Stimulated activated CD4-positive, alpha-beta T cell treated with anti-CD3 and anti-CD28 coated beads, Interleukin-4, amount 100 ng/mL, for 4 hours (primary cell): Measurements from ENCODE around the gene RRBP1.

Source experiments
- DNase-seq, 2 experiments: peaks; one replicate each; pipeline ENCODE4 v3.0.0-alpha.2; 2020

Gene RRBP1

GRCh38 chr20:17679941-17680835 lies 1.9 kb downstream of the RRBP1 start:
- no peak for DNase-seq

- DNase-seq = no peak
Observed at GRCh38 chr20:17678886-17679285, 3.2 kb downstream of the RRBP1 start.

GRCh38 chr20:17678295-17678694 lies 3.7 kb downstream of the RRBP1 start:
- no peak for DNase-seq

- DNase-seq = no peak
Observed at GRCh38 chr20:17676942-17677341, 5.1 kb downstream of the RRBP1 start.

GRCh38 chr20:17676378-17676759 lies 5.7 kb downstream of the RRBP1 start:
- DNase-seq = no peak

- DNase-seq = no peak
Observed at GRCh38 chr20:17675519-17676377, 6.3 kb downstream of the RRBP1 start.

GRCh38 chr20:17674722-17675518 lies 7.1 kb downstream of the RRBP1 start:
- DNase-seq = no peak

GRCh38 chr20:17673084-17673483 lies 9.0 kb downstream of the RRBP1 start:
- no peak for DNase-seq

- DNase-seq = no peak
Observed at GRCh38 chr20:17671565-17671964, 10.5 kb downstream of the RRBP1 start.

GRCh38 chr20:17671011-17671410 lies 11.0 kb downstream of the RRBP1 start:
- no peak for DNase-seq

- no peak for DNase-seq
Observed at GRCh38 chr20:17669306-17669931, 12.6 kb downstream of the RRBP1 start.

GRCh38 chr20:17668432-17668831 lies 13.6 kb downstream of the RRBP1 start:
- DNase-seq = no peak

GRCh38 chr20:17667445-17667844 lies 14.6 kb downstream of the RRBP1 start:
- DNase-seq = no peak

GRCh38 chr20:17666481-17666880 lies 15.6 kb downstream of the RRBP1 start:
- DNase-seq = no peak

GRCh38 chr20:17665756-17666155 lies 16.3 kb downstream of the RRBP1 start:
- DNase-seq = no peak

GRCh38 chr20:17664025-17664633 lies 17.9 kb downstream of the RRBP1 start:
- no peak for DNase-seq

- DNase-seq = no peak
Observed at GRCh38 chr20:17663486-17663885, 18.6 kb downstream of the RRBP1 start.

- no peak for DNase-seq
Observed at GRCh38 chr20:17663040-17663399, 19.0 kb downstream of the RRBP1 start.

- DNase-seq = no peak
Observed at GRCh38 chr20:17662333-17663039, 19.6 kb downstream of the RRBP1 start.

- no peak for DNase-seq
Observed at GRCh38 chr20:17661121-17661744, 20.8 kb downstream of the RRBP1 start.

GRCh38 chr20:17660667-17661066 lies 21.4 kb downstream of the RRBP1 start:
- DNase-seq = no peak
